Hematopoietic multipotent progenitor cell treated with erythropoietin and hydrocortisone succinate and interleukin-3 and kit ligand, for 17 days (in vitro differentiated cells): ENCODE data around the gene TLCD3A.
"Not testable (repeated sequence)": the region's sequence is repeated elsewhere in the genome, so short reads cannot be mapped to it uniquely, and the experiment has no call there.

ENCODE experiments used
- DNase-seq: peaks from one replicate; pipeline ENCODE4 v3.0.0-alpha.2; 2015; ENCODE audit warnings: low spot score

Gene TLCD3A

DNA sequence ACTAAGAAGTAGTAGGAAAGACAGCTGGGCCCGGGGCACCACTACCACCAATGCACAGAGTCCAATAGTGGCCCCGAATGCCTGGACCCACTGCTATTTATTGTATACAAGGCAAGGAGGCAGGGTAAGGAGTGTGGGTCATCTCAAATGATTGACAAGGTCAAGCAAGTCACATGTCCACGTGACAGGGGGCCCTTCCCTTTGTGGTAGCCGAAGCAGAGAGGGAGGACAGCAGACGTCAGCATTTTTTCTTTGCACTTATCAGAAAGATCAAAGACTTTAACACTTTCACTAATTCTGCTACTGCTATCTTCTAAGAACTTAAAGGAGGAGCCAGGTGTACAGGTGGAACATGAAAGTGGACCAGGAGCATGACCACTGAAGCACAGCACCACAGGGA is 24.3 kb upstream of the TLCD3A start:
- no peak for DNase-seq

DNA sequence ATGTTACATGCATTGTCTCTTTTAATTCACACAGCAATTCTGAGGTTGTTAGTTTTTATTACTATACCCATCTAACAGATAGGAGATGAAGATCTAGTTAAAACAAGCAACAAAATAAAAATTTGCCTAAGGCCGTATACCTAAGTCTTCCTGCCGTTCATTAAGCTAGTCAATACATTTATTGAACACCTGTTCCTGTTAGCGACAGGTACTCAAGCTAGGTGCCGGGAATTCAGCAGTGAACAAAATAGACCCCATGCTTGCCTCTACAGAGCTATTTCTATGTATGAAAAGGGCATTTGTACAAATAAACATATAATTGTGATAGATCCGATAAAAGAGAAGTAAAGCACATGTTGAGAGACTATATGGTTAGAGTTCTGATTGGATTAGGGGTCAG is 14.3 kb upstream of the TLCD3A start:
- DNase-seq: no peak

DNA sequence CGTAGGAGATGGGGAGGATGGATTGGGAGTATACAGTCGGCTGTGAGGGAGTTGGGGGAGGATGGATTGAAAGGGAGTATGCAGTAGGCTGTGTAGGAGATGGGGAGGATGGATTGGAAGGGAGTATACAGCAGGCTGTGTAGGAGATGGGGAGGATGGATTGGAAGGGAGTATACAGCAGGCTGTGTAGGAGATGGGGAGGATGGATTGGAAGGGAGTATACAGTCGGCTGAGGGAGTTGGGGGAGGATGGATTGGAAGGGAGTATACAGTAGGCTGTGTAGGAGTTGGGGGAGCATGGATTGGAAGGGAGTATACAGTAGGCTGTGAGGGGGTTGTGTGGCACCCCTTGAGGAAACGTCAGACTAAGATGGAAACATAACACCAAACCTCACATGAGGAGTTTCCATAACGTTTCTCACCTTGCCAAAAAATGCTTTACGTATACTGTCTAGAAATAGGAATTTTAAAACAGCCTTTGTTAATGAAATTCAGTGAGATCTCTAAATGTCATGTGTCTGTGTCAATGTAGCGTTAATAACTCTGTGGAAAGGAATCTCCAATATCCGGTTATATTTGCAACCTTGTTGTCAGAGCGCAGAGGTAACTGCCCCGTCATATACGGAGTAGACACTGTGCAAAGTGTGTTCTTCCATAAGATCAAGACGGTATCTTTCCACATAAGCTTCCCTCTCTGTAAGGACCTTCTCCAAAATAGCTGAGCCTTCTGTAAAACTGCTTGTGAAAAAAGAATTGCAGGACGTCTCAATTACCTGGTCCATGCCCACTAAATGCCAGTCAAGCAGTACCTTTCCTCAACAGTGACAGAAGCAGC is 11.5 kb upstream of the TLCD3A start:
- no peak for DNase-seq

DNA sequence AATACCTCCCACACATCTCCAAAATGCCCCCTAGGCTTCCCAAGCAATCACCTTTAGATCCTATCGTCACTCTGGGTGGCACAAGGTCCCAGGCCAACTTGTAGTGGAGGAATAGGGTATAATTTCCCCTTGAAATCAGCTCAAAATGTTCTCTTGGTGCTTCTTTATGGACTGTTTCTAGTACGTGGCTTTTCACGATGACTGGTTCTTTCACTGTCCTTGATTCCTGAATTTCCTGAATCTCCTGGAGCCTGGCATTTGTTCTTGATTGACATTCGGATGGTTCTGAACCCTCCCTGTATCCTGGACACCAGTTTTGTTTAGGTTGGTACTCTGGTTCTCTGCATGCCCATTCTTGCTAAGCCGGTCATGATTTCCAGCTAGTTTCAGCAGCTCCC is 10.9 kb upstream of the TLCD3A start:
- DNase-seq: no peak

DNA sequence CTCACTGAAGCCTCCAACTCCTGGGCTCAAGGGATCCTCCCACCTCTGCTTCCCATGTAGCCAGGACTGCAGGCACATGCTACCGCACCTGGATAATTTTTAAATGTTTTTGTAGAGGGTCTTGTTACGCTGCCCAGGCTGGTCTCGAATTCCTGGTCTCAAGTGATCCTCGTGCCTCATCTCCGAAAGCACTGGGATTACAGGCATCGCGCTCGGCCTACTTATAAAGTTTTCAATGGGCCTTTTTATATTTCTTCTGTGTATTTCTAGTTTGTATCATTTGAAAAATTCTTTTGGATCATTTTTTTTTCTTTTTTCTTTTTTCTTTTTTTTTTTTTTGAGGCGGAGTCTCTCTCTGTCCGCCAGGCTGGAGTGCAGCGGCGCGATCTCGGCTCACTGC is 7.3 kb upstream of the TLCD3A start:
- DNase-seq: no peak

DNA sequence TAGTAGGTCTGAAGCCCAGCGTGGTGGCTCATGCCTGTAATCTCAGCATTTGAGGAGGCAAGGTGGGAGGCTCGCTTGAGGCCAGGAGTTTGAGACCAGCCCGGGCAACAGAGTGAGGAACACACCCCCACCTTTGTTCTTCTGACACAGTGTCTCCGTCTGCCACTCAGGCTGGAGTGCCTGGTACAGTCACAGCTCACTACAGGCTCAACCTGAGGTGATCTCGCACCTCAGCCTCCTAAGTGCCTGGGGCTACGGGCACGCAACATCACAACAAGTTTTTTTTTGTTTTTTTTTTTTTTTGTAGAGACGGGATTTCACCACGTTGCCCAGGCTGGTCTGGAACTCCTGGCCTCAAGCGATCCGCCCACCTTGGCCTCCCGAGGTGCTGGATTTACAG is 6.7 kb upstream of the TLCD3A start:
- DNase-seq: no peak

DNA sequence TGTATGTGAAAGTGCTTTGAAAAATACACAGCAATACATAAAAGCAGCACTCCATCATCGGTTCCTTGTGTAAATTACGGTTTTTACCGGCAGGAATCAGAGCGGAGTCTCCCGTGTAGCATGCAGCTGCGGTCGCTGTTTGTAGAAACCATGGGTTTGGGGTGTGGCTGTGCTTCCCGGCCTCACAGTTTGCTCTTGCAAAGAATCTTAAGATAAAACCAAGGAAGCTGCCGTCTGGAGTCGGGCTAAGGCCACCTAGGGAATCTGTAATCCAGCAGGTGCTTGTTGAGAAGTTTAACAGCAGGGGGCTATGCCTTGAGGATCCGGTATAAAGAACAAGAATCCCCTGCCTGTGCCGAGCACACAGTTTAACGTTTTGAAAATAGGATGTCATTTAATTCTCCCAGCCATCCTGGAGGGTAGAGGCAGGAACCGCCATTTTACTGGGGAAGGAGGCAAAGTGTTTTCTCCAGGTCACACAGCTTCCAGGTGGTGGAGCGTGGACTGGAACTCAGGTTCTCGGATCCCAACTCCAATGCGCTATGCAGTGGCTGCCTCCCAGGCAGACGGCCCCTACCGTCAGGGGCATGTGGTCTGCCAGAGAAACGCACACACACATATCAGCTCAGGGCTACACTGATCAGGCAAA is 6.0 kb upstream of the TLCD3A start:
- DNase-seq: no peak

DNA sequence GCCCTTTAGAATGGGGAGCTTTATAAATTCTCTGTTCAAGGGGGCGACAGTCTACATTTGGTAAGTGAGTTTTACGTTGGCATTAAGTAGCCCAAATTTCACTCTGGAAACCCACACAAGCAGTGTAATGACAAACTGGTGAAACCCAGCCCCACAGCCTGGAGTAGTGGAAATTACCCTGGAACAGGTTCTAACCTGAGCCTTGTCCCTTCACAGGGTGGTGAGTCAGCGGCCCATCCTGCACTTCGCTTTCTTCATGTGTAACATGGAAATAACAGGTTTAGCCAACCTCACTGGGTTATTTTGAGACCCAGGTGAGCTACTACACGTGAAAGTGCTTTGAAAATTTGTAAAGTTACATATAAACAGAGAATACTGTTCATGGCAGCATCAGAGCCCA is 3.5 kb upstream of the TLCD3A start:
- no peak for DNase-seq

DNA sequence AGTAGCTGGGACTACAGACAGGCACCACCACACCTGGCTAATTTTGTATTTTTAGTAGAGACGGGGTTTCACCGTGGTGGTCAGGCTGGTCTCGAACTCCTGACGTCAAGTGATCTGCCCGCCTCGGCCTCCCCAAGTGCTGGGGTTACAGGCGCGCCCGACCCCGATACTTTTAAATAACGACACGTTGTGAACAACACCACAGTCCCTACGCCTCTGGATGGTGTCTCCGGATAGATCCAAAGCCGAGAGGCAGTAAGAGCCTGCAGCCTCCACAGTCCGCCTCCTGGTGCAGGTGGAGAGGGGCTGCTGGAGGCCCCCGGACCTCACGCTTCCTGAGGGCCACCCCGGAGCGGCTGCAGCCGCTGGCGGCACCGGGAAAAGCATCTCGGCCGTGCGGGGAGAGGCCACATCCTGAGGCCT is 741 bp upstream of the TLCD3A start:
- DNase-seq: no peak

DNA sequence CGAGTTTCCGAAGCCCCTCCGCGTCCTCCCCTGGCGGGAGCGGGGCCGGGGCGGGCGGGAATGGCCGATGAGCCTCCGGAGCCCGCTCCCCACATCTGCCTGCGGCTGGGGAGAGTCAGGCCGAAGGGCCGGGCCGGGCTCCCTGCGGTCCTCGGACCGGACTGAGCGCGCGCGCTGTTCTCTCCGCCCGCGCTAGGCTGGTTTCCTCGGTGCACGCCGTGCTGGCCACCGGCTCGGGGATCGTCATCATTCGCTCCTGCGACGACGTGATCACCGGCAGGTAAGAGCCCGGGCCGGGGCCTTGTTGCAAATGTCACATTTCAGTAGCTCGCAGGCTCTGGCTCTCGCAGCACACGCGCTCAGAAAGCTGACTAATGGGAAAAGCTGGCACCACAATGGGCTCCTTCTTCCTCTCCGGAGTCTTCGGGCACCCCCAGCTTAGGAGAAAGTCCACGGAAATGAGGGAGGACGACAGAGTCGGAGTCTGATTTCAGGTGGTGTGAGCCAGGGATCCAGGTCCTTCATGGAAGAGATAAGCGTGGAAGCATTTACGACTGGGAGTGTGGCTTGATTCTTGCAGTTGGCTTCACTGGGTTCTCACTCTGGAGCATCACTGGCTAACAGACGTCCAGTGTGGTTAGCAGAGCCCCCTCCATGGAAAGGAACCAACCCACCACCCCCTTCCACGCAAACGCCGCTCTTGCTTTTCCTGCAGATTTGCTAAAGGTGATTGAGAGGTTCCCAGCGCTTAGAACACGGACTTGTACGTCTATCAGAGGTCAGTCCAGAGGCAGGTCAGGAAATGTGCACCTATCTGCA is 715 bp downstream of the TLCD3A start:
- DNase-seq: no peak

DNA sequence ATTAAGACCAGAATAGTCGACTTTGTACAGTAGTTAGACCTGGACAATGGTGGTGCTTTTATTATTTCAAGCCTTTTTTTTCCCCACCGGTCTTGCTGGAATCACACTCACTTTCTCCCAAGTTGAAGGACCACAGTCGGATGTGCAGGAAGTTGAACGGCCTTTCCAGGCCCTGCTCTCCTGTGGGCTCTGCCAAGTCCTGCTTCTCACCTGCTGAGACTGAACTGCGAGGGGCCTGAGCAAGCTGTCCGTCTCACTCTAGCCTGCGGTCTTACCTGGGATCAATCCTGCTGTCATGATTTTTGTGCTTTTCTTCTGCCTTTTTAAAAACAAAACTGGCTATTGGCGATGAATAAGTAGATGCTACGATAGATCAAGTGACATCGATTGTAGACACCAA is 1.3 kb downstream of the TLCD3A start:
- DNase-seq: no peak

DNA sequence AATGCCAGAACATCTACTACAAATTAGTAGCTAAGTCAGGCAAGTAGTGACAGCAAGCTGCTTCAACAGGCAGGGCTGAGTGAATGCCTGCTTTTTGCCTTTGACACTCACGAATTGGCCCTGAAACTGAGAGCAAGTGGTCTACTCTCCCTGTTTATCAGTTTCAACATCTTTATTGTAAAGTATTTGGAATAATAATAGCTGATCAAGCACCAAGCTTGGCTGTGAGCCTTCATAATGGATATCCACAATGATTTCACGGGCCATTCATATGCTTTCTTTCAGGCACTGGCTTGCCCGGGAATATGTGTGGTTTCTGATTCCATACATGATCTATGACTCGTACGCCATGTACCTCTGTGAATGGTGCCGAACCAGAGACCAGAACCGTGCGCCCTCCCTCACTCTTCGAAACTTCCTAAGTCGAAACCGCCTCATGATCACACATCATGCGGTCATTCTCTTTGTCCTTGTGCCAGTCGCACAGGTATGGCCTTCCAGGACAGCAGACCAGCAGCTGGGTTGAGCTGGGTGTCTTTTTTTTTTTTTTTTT is 5.2 kb downstream of the TLCD3A start:
- DNase-seq: no peak

DNA sequence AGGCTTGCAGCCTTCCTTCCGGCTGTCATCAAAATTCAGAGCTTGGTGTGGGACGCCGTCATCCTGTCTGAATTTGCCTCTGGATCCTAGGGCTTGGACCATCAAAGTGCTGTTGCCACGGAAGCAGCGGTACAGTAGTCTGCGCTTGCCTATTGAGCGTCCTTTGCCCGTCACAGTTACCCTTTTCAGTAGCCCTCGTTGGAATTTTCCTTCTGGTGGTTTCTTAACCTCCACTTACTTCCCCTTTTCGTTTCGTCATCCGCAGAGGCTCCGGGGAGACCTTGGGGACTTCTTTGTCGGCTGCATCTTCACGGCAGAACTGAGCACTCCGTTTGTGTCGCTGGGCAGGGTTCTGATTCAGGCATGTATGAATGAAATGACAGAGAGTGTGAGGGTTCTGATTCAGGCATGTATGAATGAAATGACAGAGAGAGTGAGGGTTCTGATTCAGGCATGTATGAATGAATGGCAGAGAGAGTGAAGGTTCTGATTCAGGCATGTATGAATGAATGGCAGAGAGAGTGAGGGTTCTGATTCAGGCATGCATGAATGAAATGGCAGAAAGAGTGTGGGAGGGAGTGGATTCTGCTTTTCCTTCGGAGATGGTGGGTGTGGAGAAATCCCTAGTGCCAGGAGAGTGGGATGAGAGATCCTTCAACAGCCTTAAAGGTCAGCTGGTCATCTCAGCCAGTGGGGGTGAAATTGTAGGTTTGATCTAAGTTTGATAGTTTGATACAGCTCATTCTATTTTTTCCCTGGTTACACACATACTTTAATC is 8.0 kb downstream of the TLCD3A start:
- no peak for DNase-seq

DNA sequence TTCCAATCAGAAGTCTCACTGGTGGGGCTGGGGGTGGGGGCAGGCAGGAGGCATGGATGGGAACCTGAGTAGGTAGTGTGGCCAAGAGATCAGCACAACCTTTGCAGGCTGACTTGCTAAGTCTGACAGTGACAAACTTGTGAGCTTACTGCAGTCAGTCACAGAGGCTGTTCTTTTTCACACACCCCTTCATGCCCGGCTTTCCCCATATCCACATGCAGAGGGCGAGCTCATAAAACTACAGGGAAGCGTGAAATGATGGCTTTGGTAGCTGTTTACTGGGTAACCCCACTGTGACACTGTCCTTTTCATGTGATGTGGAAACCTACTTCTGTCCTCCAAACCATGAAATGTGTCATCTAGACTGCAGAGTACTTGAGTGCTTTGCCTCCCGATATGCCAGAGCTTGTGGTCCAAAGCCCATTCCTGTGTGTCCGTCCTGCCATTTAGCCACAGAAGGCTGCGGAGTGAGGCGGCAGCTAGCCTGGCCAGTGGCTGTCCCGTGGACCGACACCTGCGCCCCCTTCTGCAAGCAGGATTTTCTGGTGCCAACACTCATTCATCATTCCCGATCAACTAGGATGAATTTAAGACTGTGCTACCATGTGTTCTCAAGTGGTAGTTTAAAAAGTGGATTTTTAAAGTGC is 9.9 kb downstream of the TLCD3A start:
- no peak for DNase-seq

DNA sequence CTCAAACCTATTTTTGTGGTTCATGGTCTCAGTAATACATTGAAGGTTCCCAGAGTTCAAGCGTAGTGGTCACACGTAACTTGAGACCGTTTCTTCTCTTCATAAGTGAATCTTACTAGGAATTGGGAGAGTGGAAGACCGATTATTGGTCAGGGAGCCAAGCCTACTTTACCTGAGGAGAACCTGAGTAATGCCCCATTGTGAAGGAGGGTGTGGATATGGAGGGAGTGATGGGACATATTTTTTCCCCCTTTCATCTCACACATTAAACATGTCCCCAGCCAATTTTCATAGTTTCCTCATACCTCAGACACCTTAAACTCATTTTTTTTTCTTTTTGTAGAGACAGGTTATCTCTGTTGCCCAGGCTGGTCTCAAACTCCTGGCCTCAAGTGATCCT is 10.7 kb downstream of the TLCD3A start:
- DNase-seq: no peak

DNA sequence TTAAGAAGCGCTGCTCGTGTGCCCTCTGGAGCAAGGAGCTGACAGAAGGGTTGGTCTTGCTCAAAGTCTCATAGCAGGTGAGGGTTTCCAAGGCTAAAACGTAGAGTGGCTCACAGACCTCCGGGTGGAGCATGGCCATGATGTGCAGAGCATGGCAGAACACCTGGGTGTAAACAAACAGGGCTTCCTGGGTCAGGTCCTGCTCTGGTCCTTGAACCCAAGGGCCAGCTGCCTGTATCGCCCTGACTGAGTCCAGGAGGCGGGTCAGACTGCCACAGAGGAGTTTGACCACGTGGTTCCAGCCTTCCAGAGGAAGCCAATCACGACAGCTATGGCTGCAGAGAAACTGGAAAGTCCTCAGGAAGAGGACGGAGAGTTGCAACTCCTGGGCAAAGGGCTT is 12.5 kb downstream of the TLCD3A start:
- DNase-seq: no peak

DNA sequence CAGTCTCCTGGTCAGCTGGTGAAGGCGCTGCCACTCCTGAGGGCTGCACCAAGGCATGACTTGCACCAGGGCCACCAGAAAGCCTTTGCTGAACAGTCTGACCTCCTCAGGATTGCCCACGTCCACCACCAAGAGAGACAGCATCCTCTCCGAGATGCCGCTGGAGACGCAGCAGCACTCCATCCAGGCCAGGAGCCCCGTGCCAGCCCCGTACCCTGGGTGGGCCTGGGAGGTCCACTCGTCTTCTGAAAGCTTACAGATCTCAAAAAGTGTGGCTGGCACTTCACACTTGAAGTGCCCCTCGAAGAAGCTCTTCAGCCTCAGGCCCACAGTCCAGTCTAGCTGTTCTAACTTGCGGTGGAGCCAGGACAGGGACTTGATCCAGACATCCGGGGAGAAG is 13.0 kb downstream of the TLCD3A start:
- DNase-seq: no peak

DNA sequence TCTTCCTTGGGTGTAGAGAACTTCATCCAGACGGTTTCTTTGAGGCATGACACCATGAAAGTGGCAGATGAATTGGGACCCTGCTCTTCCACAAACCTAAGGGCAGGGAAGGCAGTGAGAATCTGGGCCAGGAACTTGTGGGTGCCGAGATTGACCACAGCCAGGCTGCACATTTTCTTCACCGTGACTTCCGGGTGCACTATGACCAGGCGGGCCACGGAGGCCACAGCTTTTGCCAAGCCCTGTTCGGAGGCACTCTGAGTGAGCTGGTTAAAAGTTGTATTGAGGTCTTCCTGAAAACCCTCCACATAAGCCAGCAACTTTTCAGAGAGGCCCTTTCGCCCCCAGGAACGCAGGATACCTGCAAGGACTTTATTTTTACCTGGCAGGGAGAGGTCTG is 13.8 kb downstream of the TLCD3A start:
- DNase-seq: no peak

DNA sequence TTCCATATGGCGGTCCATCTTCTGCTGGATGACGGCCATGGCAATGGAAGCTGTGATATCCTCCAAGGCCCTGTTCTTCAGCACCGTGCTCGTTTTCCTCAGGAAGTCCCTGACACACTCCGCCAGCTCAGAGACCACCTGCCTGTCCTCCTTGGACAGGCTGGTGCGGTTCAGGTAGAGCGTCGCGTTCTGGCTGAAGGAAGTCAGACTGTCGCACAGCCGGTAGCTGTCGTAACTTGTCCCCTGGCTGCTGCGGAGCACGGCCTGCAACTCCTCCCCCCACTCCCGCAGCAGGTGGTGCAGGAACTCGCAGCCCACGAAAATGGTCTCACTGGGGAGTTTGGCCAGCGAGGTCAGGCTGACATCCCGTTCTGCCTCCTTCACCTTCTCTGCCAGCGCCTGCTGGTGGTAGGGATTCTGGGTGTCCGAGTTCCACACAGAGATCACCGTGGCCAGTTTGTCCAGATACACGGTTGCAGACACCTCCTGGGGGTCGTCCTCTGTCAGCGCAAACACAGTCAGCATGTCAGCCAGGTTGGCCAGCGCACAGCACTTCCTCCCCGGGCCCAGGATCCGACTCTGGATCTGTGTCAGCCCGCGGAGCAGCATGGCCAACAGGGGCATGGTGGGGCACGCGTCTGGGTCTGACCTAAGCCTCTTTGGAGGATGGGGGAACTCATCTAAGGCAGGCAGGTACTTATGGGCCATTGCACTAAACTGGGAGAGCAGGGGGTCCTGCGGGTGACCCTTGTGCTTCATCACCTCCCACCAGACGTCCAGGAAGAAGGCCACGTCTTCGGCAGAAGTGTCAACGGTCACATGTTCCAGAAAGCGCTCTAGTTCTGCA is 14.6 kb downstream of the TLCD3A start:
- no peak for DNase-seq

DNA sequence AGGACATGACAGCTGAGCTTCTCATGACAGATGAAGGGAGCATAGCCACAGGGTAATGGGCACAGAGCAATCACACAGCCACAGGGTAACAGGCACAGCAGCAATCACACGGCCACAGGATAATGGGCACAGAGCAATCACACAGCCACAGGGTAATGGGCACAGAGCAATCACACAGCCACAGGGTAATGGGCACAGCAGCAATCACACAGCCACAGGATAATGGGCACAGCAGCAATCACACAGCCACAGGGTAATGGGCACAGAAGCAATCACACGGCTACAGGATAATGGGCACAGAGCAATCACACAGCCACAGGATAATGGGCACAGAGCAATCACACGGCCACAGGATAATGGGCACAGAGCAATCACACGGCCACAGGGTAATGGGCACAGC is 16.2 kb downstream of the TLCD3A start:
- not testable (repeated sequence) for DNase-seq
